ENCODE data around the gene SHISA6. TPM values are rescaled to one million over a fixed set of nuclear protein-coding genes. Genes with fewer than 3 reads are reported as not detected.
A peak's percentile ranks its signal among the peaks of the same experiment; 100 is the strongest.

Gene SHISA6
- total RNA-seq, 1 donor from 2014 or later, result not detected

- FAIRE-seq, result no peak
- H3K9me3 Mint-ChIP-seq (ENCODE audit: unreplicated experiment), result peaks cover 11% of the 10 kb centered on the region
- H3K27ac ChIP-seq (ENCODE audit: low read depth, low read length), result no peak overlapping the region
- no peaks in the 10 kb centered on the region for H4K20me1 ChIP-seq (ENCODE audit: insufficient read depth, low read length)
- no peaks in the 10 kb centered on the region for H3K9me3 ChIP-seq (ENCODE audit: insufficient read depth, low read depth, low read length)
- TF ChIP-seq, protein P1, sequence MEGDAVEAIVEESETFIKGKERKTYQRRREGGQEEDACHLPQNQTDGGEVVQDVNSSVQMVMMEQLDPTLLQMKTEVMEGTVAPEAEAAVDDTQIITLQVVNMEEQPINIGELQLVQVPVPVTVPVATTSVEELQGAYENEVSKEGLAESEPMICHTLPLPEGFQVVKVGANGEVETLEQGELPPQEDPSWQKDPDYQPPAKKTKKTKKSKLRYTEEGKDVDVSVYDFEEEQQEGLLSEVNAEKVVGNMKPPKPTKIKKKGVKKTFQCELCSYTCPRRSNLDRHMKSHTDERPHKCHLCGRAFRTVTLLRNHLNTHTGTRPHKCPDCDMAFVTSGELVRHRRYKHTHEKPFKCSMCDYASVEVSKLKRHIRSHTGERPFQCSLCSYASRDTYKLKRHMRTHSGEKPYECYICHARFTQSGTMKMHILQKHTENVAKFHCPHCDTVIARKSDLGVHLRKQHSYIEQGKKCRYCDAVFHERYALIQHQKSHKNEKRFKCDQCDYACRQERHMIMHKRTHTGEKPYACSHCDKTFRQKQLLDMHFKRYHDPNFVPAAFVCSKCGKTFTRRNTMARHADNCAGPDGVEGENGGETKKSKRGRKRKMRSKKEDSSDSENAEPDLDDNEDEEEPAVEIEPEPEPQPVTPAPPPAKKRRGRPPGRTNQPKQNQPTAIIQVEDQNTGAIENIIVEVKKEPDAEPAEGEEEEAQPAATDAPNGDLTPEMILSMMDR (IDR thresholded peaks at IDR 0.05; ENCODE audit: insufficient read depth, low read depth, low read length), result no peak
- TF ChIP-seq EZH2 (IDR thresholded peaks at IDR 0.05; ENCODE audit: insufficient read depth, low read length), result no peak
- no peak overlapping the region for H3K27ac Mint-ChIP-seq (ENCODE audit: unreplicated experiment)
- H3K36me3 Mint-ChIP-seq (ENCODE audit: low read depth, unreplicated experiment), result no peaks in the 10 kb centered on the region
- no peaks in the 10 kb centered on the region for H3K79me2 ChIP-seq (ENCODE audit: insufficient read depth, low read length)
- H3K4me2 ChIP-seq (ENCODE audit: low read length), result peak overlapping the region; percentile 35
- H2AFZ ChIP-seq (ENCODE audit: low read depth, low read length), result no peak overlapping the region
- H3K27me3 ChIP-seq (ENCODE audit: insufficient read depth, low read length), result no peaks in the 10 kb centered on the region
- H3K4me3 ChIP-seq (ENCODE audit: insufficient read depth, low read depth, low read length), result no peak overlapping the region
- H3K4me1 Mint-ChIP-seq (ENCODE audit: low read depth, unreplicated experiment), result no peaks in the 10 kb centered on the region
- peak; percentile 16 for DNase-seq (ENCODE audit: low read depth)
- no peaks in the 10 kb centered on the region for H3K4me1 ChIP-seq (ENCODE audit: insufficient read depth, low read length)
- H3K27me3 Mint-ChIP-seq (ENCODE audit: low read depth, unreplicated experiment), result no peaks in the 10 kb centered on the region
- no peak overlapping the region for H3K4me3 Mint-ChIP-seq (ENCODE audit: unreplicated experiment)
- no peaks in the 10 kb centered on the region for H3K36me3 ChIP-seq (ENCODE audit: insufficient read depth, low read length)
- H3K9ac ChIP-seq (ENCODE audit: low read length), result no peak overlapping the region
Measured at GRCh38 chr17:11330826-11331225, 89.8 kb downstream of the SHISA6 start.

DNA sequence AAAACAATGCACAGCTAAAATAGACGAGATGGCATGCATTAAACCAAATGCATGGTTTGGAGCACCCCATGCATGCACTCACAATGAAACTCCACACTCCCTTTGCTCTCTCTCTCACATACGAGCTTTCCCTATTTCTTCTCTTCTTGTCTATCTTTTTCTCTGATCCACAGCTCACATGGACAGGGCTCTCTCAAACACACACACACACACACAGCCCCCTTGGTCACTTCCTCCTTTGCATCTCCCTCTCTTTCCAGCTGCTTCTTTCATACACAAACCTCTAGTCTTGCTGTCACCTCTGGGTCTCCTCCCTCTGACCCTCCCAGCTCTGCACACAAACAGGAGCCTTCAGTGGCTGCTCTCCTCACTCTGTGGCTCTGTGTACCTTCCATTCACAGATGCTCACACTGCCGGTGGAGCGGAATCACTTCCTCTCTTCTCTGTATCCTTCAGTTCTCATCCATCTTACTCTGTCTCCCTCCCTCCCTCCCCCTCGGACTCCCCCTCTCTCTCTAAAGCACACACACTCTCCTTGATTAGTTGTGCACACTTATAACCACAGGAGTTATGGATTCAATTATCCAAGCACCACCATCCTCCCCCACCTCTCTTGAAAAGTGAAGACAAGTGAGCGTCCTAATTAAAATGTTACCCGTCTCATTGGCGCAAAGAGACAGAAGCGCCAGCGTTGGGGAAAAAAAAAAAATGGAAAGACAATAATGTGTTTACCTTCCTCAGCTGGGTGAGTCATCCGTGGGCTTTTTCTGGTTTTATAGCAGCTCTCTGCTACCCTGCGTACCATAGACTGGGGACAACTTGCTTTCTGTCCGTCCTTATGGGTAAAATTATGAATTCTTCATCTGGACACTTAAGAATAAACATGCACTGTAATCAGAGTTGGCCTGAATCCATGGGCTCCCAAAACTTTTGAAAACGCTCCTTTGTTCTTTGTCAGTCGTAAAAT, 90.8 kb downstream of the SHISA6 start:
- no peaks in the 10 kb centered on the region for H3K27me3 Mint-ChIP-seq (ENCODE audit: low read depth, unreplicated experiment)
- TF ChIP-seq, protein P1 (IDR thresholded peaks at IDR 0.05; ENCODE audit: insufficient read depth, low read depth, low read length), result no peak
- TF ChIP-seq EZH2 (IDR thresholded peaks at IDR 0.05; ENCODE audit: insufficient read depth, low read length), result no peak
- Histone ChIP-seq H2AFZ (ENCODE audit: low read depth, low read length) (no peak overlapping the region), H3K4me1 (ENCODE audit: insufficient read depth, low read length) (no peaks in the 10 kb centered on the region), H4K20me1 (ENCODE audit: insufficient read depth, low read length) (no peaks in the 10 kb centered on the region), H3K4me2 (ENCODE audit: low read length) (peak overlapping the region; percentile 15), H3K79me2 (ENCODE audit: insufficient read depth, low read length) (no peaks in the 10 kb centered on the region), H3K9ac (ENCODE audit: low read length) (no peak overlapping the region), H3K36me3 (ENCODE audit: insufficient read depth, low read length) (no peaks in the 10 kb centered on the region), H3K4me3 (ENCODE audit: insufficient read depth, low read depth, low read length) (no peak overlapping the region), H3K27me3 (ENCODE audit: insufficient read depth, low read length) (no peaks in the 10 kb centered on the region), H3K27ac (ENCODE audit: low read depth, low read length) (no peak overlapping the region), H3K9me3 (ENCODE audit: insufficient read depth, low read depth, low read length) (no peaks in the 10 kb centered on the region)
- H3K9me3 Mint-ChIP-seq (ENCODE audit: unreplicated experiment), result peaks cover 15% of the 10 kb centered on the region
- no peak overlapping the region for H3K4me3 Mint-ChIP-seq (ENCODE audit: unreplicated experiment)
- H3K4me1 Mint-ChIP-seq (ENCODE audit: low read depth, unreplicated experiment), result no peaks in the 10 kb centered on the region
- H3K27ac Mint-ChIP-seq (ENCODE audit: unreplicated experiment), result no peak overlapping the region
- FAIRE-seq (no peak), DNase-seq (ENCODE audit: low read depth) (no peak)
- no peaks in the 10 kb centered on the region for H3K36me3 Mint-ChIP-seq (ENCODE audit: low read depth, unreplicated experiment)

DNA sequence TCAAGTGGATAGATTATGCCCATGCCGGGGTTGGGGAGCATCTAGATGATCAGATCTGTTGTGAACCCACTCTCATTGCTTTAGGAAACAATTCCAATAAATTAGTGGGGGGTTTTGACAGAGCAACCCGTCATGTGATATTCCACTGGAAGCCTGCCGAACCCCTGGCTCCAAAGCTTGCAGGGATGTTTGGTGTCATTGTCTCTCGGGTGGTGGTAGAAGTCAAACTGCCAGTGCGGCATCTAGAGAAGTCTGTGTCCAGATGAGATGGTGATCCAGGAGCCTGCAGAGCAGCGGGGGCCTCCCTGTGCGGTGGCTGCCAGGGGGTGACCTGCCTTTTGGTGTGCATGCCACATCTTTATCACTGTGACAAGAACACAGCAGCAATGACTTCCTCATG, 91.7 kb downstream of the SHISA6 start:
- H3K4me1 ChIP-seq (ENCODE audit: insufficient read depth, low read length), result no peaks in the 10 kb centered on the region
- Mint-ChIP-seq H3K4me3 (ENCODE audit: unreplicated experiment) (no peak overlapping the region), H3K36me3 (ENCODE audit: low read depth, unreplicated experiment) (no peaks in the 10 kb centered on the region), H3K27ac (ENCODE audit: unreplicated experiment) (no peak overlapping the region), H3K4me1 (ENCODE audit: low read depth, unreplicated experiment) (no peaks in the 10 kb centered on the region), H3K9me3 (ENCODE audit: unreplicated experiment) (peaks cover 14% of the 10 kb centered on the region), H3K27me3 (ENCODE audit: low read depth, unreplicated experiment) (no peaks in the 10 kb centered on the region)
- no peaks in the 10 kb centered on the region for H4K20me1 ChIP-seq (ENCODE audit: insufficient read depth, low read length)
- FAIRE-seq (no peak), DNase-seq (ENCODE audit: low read depth) (no peak)
- no peak for TF ChIP-seq EZH2 (IDR thresholded peaks at IDR 0.05; ENCODE audit: insufficient read depth, low read length)
- TF ChIP-seq, protein P1 (IDR thresholded peaks at IDR 0.05; ENCODE audit: insufficient read depth, low read depth, low read length), result no peak
- no peaks in the 10 kb centered on the region for H3K36me3 ChIP-seq (ENCODE audit: insufficient read depth, low read length)
- H3K9me3 ChIP-seq (ENCODE audit: insufficient read depth, low read depth, low read length), result no peaks in the 10 kb centered on the region
- no peak overlapping the region for H3K4me2 ChIP-seq (ENCODE audit: low read length)
- no peak overlapping the region for H3K9ac ChIP-seq (ENCODE audit: low read length)
- no peaks in the 10 kb centered on the region for H3K79me2 ChIP-seq (ENCODE audit: insufficient read depth, low read length)
- H3K27me3 ChIP-seq (ENCODE audit: insufficient read depth, low read length), result no peaks in the 10 kb centered on the region
- no peak overlapping the region for H3K27ac ChIP-seq (ENCODE audit: low read depth, low read length)
- no peak overlapping the region for H2AFZ ChIP-seq (ENCODE audit: low read depth, low read length)
- H3K4me3 ChIP-seq (ENCODE audit: insufficient read depth, low read depth, low read length), result no peak overlapping the region

Data from astrocyte (in vitro differentiated cells and primary cell).